Measurements from ENCODE around the gene WDR27. TPM values are rescaled to one million over a fixed set of nuclear protein-coding genes. Genes with fewer than 3 reads are reported as not detected.

Gene WDR27
- polyA plus RNA-seq, 4 donors, result 9.7 to 62.2 (median 14.7) TPM

- FAIRE-seq, result no peak
- H3K36me3 ChIP-seq (ENCODE audit: control insufficient read depth in 3 of 3, insufficient read depth in 2 of 3, low read depth in 1 of 3, low read length in 3 of 3), result peaks cover 0 to 64% (median 2%) of the 10 kb centered on the region in 3 donors
Observed at GRCh38 chr6:169666441-169666840, 35.4 kb downstream of the WDR27 start.

GRCh38 chr6:169665289-169665688 is 36.5 kb downstream of the WDR27 start:
- H3K36me3 ChIP-seq (ENCODE audit: control insufficient read depth in 3 of 3, insufficient read depth in 2 of 3, low read depth in 1 of 3, low read length in 3 of 3), result peaks cover 0 to 63% (median 2%) of the 10 kb centered on the region in 3 donors
- H3K9me3 ChIP-seq (ENCODE audit: control insufficient read depth in 2 of 2, insufficient read depth in 1 of 2, low read depth in 1 of 2, low read length in 1 of 2), result no peaks in the 10 kb centered on the region
- FAIRE-seq, result no peak
- H3K27ac ChIP-seq (ENCODE audit: low read depth in 1 of 3, low read length in 2 of 3), result no peak overlapping the region
- DNase-seq, result no peak
- no peaks in the 10 kb centered on the region for H3K4me1 ChIP-seq (ENCODE audit: control insufficient read depth in 3 of 3, insufficient read depth in 2 of 3, low read depth in 1 of 3, low read length in 2 of 3)
- no peak overlapping the region for H3K4me3 ChIP-seq (ENCODE audit: low read depth in 1 of 3, low read length in 3 of 3)
- H3K27me3 ChIP-seq (ENCODE audit: control insufficient read depth in 3 of 3, insufficient read depth in 3 of 3, low read length in 3 of 3), result no peaks in the 10 kb centered on the region
- 84 to 93% (median 89%) methylated on average over 9 of the region's 9 CpGs for WGBS, 3 donors

More at GRCh38 chr6:169666441-169666840, 35.4 kb downstream of the WDR27 start:
- no peak overlapping the region for H3K27ac ChIP-seq (ENCODE audit: low read depth in 1 of 3, low read length in 2 of 3)
- DNase-seq, result no peak
- H3K4me3 ChIP-seq (ENCODE audit: low read depth in 1 of 3, low read length in 3 of 3), result no peak overlapping the region
- WGBS, 3 donors, result 96 to 98% (median 98%) methylated on average over 18 of the region's 18 CpGs
- no peaks in the 10 kb centered on the region for H3K4me1 ChIP-seq (ENCODE audit: control insufficient read depth in 3 of 3, insufficient read depth in 2 of 3, low read depth in 1 of 3, low read length in 2 of 3)
- no peaks in the 10 kb centered on the region for H3K9me3 ChIP-seq (ENCODE audit: control insufficient read depth in 2 of 2, insufficient read depth in 1 of 2, low read depth in 1 of 2, low read length in 1 of 2)
- no peaks in the 10 kb centered on the region for H3K27me3 ChIP-seq (ENCODE audit: control insufficient read depth in 3 of 3, insufficient read depth in 3 of 3, low read length in 3 of 3)

GRCh38 chr6:169664227-169664626 is 37.6 kb downstream of the WDR27 start:
- Histone ChIP-seq H3K9me3 (ENCODE audit: control insufficient read depth in 2 of 2, insufficient read depth in 1 of 2, low read depth in 1 of 2, low read length in 1 of 2) (no peaks in the 10 kb centered on the region), H3K4me1 (ENCODE audit: control insufficient read depth in 3 of 3, insufficient read depth in 2 of 3, low read depth in 1 of 3, low read length in 2 of 3) (no peaks in the 10 kb centered on the region), H3K4me3 (ENCODE audit: low read depth in 1 of 3, low read length in 3 of 3) (no peak overlapping the region), H3K27me3 (ENCODE audit: control insufficient read depth in 3 of 3, insufficient read depth in 3 of 3, low read length in 3 of 3) (no peaks in the 10 kb centered on the region), H3K36me3 (ENCODE audit: control insufficient read depth in 3 of 3, insufficient read depth in 2 of 3, low read depth in 1 of 3, low read length in 3 of 3) (peaks cover 0 to 72% (median 2%) of the 10 kb centered on the region in 3 donors), H3K27ac (ENCODE audit: low read depth in 1 of 3, low read length in 2 of 3) (no peak overlapping the region)
- DNase-seq (no peak), FAIRE-seq (no peak)
- 95 to 96% (median 96%) methylated on average over 14 of the region's 14 CpGs for WGBS, 3 donors

DNA sequence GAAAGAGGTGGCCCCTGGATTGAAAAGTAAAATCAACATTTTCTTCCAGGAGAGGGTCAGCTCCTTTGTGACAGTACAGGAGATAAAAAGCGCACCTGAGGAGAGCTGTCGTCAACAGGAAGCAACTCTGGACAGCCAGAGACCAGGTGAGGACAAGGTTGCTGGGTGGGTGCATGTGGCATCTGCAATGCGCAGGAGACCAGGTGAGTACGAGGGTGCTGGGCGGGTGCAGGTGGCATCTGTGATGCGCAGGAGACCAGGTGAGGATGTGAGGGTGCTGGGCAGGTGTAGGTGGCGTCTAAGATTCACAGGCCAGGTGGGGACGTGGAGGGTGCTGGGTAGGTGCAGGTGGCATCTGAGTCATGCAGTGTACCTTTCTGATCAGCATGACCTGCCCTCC is 38.4 kb downstream of the WDR27 start:
- peaks cover 0 to 74% (median 2%) of the 10 kb centered on the region in 3 donors for H3K36me3 ChIP-seq (ENCODE audit: control insufficient read depth in 3 of 3, insufficient read depth in 2 of 3, low read depth in 1 of 3, low read length in 3 of 3)
- WGBS, 3 donors, result 83 to 94% (median 92%) methylated on average over 8 of the region's 8 CpGs
- FAIRE-seq (no peak), DNase-seq (no peak)
- no peak overlapping the region for H3K4me3 ChIP-seq (ENCODE audit: low read depth in 1 of 3, low read length in 3 of 3)
- no peaks in the 10 kb centered on the region for H3K4me1 ChIP-seq (ENCODE audit: control insufficient read depth in 3 of 3, insufficient read depth in 2 of 3, low read depth in 1 of 3, low read length in 2 of 3)
- H3K27ac ChIP-seq (ENCODE audit: low read depth in 1 of 3, low read length in 2 of 3), result no peak overlapping the region
- no peaks in the 10 kb centered on the region for H3K27me3 ChIP-seq (ENCODE audit: control insufficient read depth in 3 of 3, insufficient read depth in 3 of 3, low read length in 3 of 3)
- H3K9me3 ChIP-seq (ENCODE audit: control insufficient read depth in 2 of 2, insufficient read depth in 1 of 2, low read depth in 1 of 2, low read length in 1 of 2), result no peaks in the 10 kb centered on the region

DNA sequence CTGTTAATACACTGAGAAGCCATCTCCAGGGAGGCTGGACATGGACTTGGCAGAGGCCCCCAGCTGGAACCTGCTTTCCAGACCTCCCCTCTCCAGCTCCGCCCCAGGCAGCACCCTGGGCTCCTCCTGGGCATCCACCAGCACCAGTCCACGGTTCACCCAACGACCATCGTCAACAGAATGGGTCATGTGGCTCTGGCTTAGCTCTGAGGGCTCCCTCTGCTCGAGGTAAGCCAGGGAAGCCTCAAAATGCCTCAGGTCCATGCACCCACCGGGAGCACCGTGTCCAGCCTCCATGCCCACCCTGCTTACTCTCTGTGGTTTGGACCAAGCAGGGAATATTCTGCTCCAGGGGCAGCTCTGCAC is 40.5 kb downstream of the WDR27 start:
- H3K27me3 ChIP-seq (ENCODE audit: control insufficient read depth in 3 of 3, insufficient read depth in 3 of 3, low read length in 3 of 3), result no peaks in the 10 kb centered on the region
- H3K4me1 ChIP-seq (ENCODE audit: control insufficient read depth in 3 of 3, insufficient read depth in 2 of 3, low read depth in 1 of 3, low read length in 2 of 3), result no peaks in the 10 kb centered on the region
- peaks cover 0 to 73% (median 2%) of the 10 kb centered on the region in 3 donors for H3K36me3 ChIP-seq (ENCODE audit: control insufficient read depth in 3 of 3, insufficient read depth in 2 of 3, low read depth in 1 of 3, low read length in 3 of 3)
- WGBS, 3 donors, result 92 to 95% (median 94%) methylated on average over 7 of the region's 7 CpGs
- no peaks in the 10 kb centered on the region for H3K9me3 ChIP-seq (ENCODE audit: control insufficient read depth in 2 of 2, insufficient read depth in 1 of 2, low read depth in 1 of 2, low read length in 1 of 2)
- FAIRE-seq (no peak), DNase-seq (no peak)
- no peak overlapping the region for H3K27ac ChIP-seq (ENCODE audit: low read depth in 1 of 3, low read length in 2 of 3)
- H3K4me3 ChIP-seq (ENCODE audit: low read depth in 1 of 3, low read length in 3 of 3), result no peak overlapping the region

- Histone ChIP-seq H3K4me3 (ENCODE audit: low read depth in 1 of 3, low read length in 3 of 3) (no peak overlapping the region), H3K4me1 (ENCODE audit: control insufficient read depth in 3 of 3, insufficient read depth in 2 of 3, low read depth in 1 of 3, low read length in 2 of 3) (no peaks in the 10 kb centered on the region), H3K27ac (ENCODE audit: low read depth in 1 of 3, low read length in 2 of 3) (no peak overlapping the region), H3K9me3 (ENCODE audit: control insufficient read depth in 2 of 2, insufficient read depth in 1 of 2, low read depth in 1 of 2, low read length in 1 of 2) (no peaks in the 10 kb centered on the region), H3K27me3 (ENCODE audit: control insufficient read depth in 3 of 3, insufficient read depth in 3 of 3, low read length in 3 of 3) (no peaks in the 10 kb centered on the region), H3K36me3 (ENCODE audit: control insufficient read depth in 3 of 3, insufficient read depth in 2 of 3, low read depth in 1 of 3, low read length in 3 of 3) (peaks cover 0 to 74% (median 3%) of the 10 kb centered on the region in 3 donors)
- FAIRE-seq, result no peak
- no peak for DNase-seq
- 86 to 94% (median 93%) methylated on average over 26 of the region's 26 CpGs for WGBS, 3 donors
Observed at GRCh38 chr6:169660751-169661390, 41.0 kb downstream of the WDR27 start.

DNA sequence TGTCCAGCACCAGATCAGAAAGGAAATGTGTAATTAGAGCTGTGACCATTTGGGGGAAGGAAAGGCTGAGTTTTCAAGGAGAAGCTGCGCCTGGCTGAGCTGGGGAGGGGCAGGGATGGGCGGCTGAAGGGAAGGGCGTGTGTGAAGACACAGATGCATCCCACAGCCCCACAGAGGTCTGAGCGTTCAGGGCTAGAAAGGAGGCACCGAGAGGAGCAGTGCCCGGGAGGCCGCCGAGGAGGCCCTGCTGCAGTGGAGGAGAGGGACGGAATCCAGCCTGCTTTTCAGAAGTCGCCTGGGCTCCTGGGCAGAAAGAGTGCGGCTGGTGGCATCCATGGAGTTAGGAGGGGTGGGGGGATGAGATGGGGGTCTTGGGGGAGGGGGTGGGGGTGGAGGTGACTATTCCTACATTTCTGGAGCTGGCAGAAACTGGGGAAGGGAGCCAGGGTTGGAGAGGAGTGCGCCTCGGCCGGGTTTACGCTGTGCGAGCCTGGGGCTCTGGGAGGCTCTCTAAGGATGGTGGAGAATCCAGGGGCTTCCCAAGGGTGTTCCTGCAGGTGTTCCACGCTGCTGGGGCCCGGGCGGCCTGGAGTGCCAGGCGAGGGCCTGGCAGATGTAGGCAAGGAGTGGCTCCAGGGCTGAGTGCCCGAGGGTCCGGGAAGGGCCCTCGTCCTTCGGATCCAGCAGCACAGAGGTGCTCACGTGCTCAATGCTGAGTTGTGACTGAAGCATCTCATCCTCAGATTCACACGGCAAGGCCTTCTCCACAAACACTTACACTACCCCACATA is 41.8 kb downstream of the WDR27 start:
- Histone ChIP-seq H3K36me3 (ENCODE audit: control insufficient read depth in 3 of 3, insufficient read depth in 2 of 3, low read depth in 1 of 3, low read length in 3 of 3) (peaks cover 0 to 66% (median 3%) of the 10 kb centered on the region in 3 donors), H3K27ac (ENCODE audit: low read depth in 1 of 3, low read length in 2 of 3) (no peak overlapping the region), H3K27me3 (ENCODE audit: control insufficient read depth in 3 of 3, insufficient read depth in 3 of 3, low read length in 3 of 3) (no peaks in the 10 kb centered on the region), H3K9me3 (ENCODE audit: control insufficient read depth in 2 of 2, insufficient read depth in 1 of 2, low read depth in 1 of 2, low read length in 1 of 2) (no peaks in the 10 kb centered on the region), H3K4me1 (ENCODE audit: control insufficient read depth in 3 of 3, insufficient read depth in 2 of 3, low read depth in 1 of 3, low read length in 2 of 3) (no peaks in the 10 kb centered on the region), H3K4me3 (ENCODE audit: low read depth in 1 of 3, low read length in 3 of 3) (no peak overlapping the region)
- FAIRE-seq, result no peak
- DNase-seq, result no peak
- WGBS, 3 donors, result 96 to 97% (median 96%) methylated on average over 26 of the region's 26 CpGs

DNA sequence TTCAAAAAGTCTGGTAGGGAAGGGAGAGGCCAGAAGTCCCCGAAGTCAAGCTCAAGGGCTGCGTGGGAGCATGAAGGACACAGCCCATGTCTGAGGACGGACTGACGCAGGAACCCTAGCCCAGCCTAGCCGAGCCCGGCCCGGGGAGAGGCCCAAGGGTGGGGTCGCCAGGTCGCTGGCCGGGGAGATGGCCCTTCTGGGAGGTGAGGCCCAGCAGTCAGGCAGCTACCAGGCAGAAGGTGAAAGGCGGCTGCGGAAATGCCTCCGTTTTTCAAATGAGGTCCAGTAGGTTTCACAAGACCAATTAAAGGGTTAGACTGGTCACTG is 44.6 kb downstream of the WDR27 start:
- DNase-seq (no peak), FAIRE-seq (no peak)
- WGBS, 3 donors, result 83 to 88% (median 87%) methylated on average over 13 of the region's 13 CpGs
- no peaks in the 10 kb centered on the region for H3K4me1 ChIP-seq (ENCODE audit: control insufficient read depth in 3 of 3, insufficient read depth in 2 of 3, low read depth in 1 of 3, low read length in 2 of 3)
- H3K36me3 ChIP-seq (ENCODE audit: control insufficient read depth in 3 of 3, insufficient read depth in 2 of 3, low read depth in 1 of 3, low read length in 3 of 3), result peaks cover 0 to 57% (median 3%) of the 10 kb centered on the region in 3 donors
- H3K4me3 ChIP-seq (ENCODE audit: low read depth in 1 of 3, low read length in 3 of 3), result no peak overlapping the region
- H3K27ac ChIP-seq (ENCODE audit: low read depth in 1 of 3, low read length in 2 of 3), result no peak overlapping the region
- H3K27me3 ChIP-seq (ENCODE audit: control insufficient read depth in 3 of 3, insufficient read depth in 3 of 3, low read length in 3 of 3), result no peaks in the 10 kb centered on the region
- no peaks in the 10 kb centered on the region for H3K9me3 ChIP-seq (ENCODE audit: control insufficient read depth in 2 of 2, insufficient read depth in 1 of 2, low read depth in 1 of 2, low read length in 1 of 2)
